Heart right ventricle (tissue), 16 donors: ENCODE measurements around the gene PNMA8C. TPM values are rescaled to one million over a fixed set of nuclear protein-coding genes. Genes with fewer than 3 reads are reported as not detected.
"Not testable (repeated sequence)": the region's sequence is repeated elsewhere in the genome, so short reads cannot be mapped to it uniquely, and the experiment has no call there.

Experiments
- ATAC-seq, 8 donors: fragments of 200-7000 bp; cut with Tn5 transposase; one replicate each; pipeline ENCODE4 v1.9.1; 2020; ENCODE audit warnings: mild to moderate bottlenecking in 8 of 8, moderate library complexity in 8 of 8, moderate number of reproducible peaks in 1 of 8
- DNase-seq, 2 donors: peaks; one replicate each; pipeline ENCODE4 v3.0.0-alpha.2; 2020
- H3K27ac ChIP-seq, 10 donors: fragments of 200-600 bp; sonication (generic) in 2 of 10; one replicate each; pipeline versions ENCODE4 v1.5.0 to v1.8.0; 2020 to 2022; ENCODE audit warnings: mild to moderate bottlenecking in 3 of 10
- H3K27me3 ChIP-seq, 7 donors: fragments of 200-600 bp; one replicate each; pipeline ENCODE4 v1.8.0; 2021 to 2022; ENCODE audit warnings: mild to moderate bottlenecking in 2 of 7
- H3K36me3 ChIP-seq, 9 donors: fragments of 200-600 bp; sonication (generic) in 1 of 9; one replicate each; pipeline versions ENCODE4 v1.5.0 to v1.8.0; 2020 to 2022; ENCODE audit warnings: mild to moderate bottlenecking in 2 of 9
- H3K4me1 ChIP-seq, 9 donors: fragments of 200-600 bp; sonication (generic) in 1 of 9; one replicate each; pipeline versions ENCODE4 v1.5.0 to v1.8.0; 2020 to 2022; ENCODE audit warnings: mild to moderate bottlenecking in 4 of 9
- H3K4me3 ChIP-seq, 10 donors: fragments of 200-600 bp; sonication (generic) in 2 of 10; one replicate each; pipeline versions ENCODE4 v1.5.0 to v1.8.0; 2020 to 2022; ENCODE audit warnings: mild to moderate bottlenecking in 7 of 10, moderate library complexity in 2 of 10
- H3K9me3 ChIP-seq, 11 donors: fragments of 200-600 bp in 10 of 11; sonication (generic) in 2 of 11; one replicate each; pipeline versions ENCODE4 v1.5.0 to v1.8.0; 2013 to 2022; ENCODE audit warnings: mild to moderate bottlenecking in 2 of 11, control low read depth in 1 of 11, moderate library complexity in 1 of 11
- WGBS, 2 donors: extraction: QIAGEN DNeasy Blood & Tissue Kit; methylation state at CpG; one replicate each; pipeline ENCODE4 v1.1.7; 2013; ENCODE audit warnings: inconsistent platforms in 1 of 2; 5-methylcytosine and 5-hydroxymethylcytosine counted together
- intact Hi-C, 10 donors: fragments of 100-400 bp; cut with DNase I; formaldehyde crosslinking; loops; one replicate each; pipeline versions ENCODE4 v1.11.1 to v1.14.2; 2022
- polyA plus RNA-seq, 2 donors: library from polyadenylated mRNA; stranded (reverse); fragments of 200-250 nt; gene quantifications; one replicate each; pipeline ENCODE4 v1.2.3, GENCODE V29; 2013
- total RNA-seq, 10 donors: library from RNA; stranded (reverse); fragmentation: NEBNext Ultra II Directional in 3 of 10; extraction: Animal tissue kit (Norgen Biotek cat#: 25700) in 3 of 10; gene quantifications; one replicate each; pipeline versions ENCODE4 v1.2.1 to v1.2.4, GENCODE V29; 2021 to 2023
- TF ChIP-seq, protein P1 (sequence below), 9 donors: fragments of 200-600 bp; sonication (generic) in 2 of 9; IDR thresholded peaks; one replicate each; pipeline versions ENCODE4 v1.5.0 to v1.8.0; 2021 to 2022; ENCODE audit warnings: antibody characterized with exemption in 9 of 9, mild to moderate bottlenecking in 5 of 9, moderate library complexity in 1 of 9
- donor health status: Arrhythmogenic right ventricular cardiomyopathy.
- donor health status: ischemic (EF 13 %, LVEDD 7.1; RV severe dilation, severe dysfunction).
- donor health status: healthy with polysubstance abuse.
- donor health status: DM: no; HTN: yes; CAD: no.
- donor health status: DM: no; HTN: no; CAD: no.
- donor health status: ischemic (EF 25% LVEDD 6.9; RV normal size, moderate dysfunction).
- donor health status: ischemic (EF 25% LVEDD 5.7; RV mildly dilated, moderate dysfunction).
- donor health status: healthy.
- donor health status: DM: yes; HTN: yes; CAD: no.
- donor health status: Ischemic cardiomyopathy.
- donor health status: ischemic (EF 35%, LVEDD 5.7; RV mildly dilated, moderate dysfunction).
- donor health status: nonischemic (EF 11% LVEDD 7.7; RV severe dilation, severe dysfunction).
- donor health status: DM: yes; HTN: yes; CAD: no.
- donor health status: PGD.
- donor health status: ischemic (EF 29% LVEDD 5.4; RV normal size, mild dysfunction).
- donor health status: nonischemic (EF 23%, LVEDD 6.1; RV moderate dilation, normal function).

The PNMA8C gene
- total and polyA plus RNA-seq, 12 donors = 0.01 to 0.13 (median 0.07) TPM; not detected in 5

DNA sequence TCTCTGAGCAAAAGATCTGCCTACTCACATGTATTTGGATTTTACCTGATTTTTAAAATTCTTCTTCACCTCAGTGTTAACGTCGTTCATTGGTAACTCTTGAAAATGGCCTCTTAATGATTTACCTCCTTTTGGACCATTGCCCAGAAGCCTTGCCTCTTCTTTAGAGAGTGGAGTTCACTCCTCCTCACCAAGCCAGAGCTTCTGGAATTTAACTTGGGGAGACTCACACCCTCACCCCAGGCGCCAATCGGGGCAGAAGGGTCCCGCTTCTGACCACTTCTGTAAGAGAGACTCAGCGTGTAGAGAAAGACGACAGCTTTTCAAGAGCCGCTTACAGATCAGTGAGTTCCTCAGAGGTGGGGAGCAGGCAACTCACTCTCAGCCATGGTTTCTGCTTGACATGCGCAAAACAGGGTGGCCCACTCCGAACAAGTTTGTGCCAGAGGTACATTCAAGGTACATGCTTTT lies 2.7 kb downstream of the PNMA8C start:
- no peak for DNase-seq
- peaks cover 0 to 55% (median 30%) of the 10 kb centered on the region in 7 donors for H3K27me3 ChIP-seq
- peak overlapping the region in 4 of 10 donors; percentile 57 to 75 (median 59) for H3K27ac ChIP-seq
- peak in 5 of 8 donors; percentile 9 to 39 (median 21) for ATAC-seq
- intact Hi-C loops = no loop called here
- H3K4me3 ChIP-seq = peak overlapping the region; percentile 16 to 65 (median 52)
- peaks cover 3 to 22% (median 12%) of the 10 kb centered on the region in 9 donors for H3K4me1 ChIP-seq
- 6 to 7% methylated on average over 10 of the region's 10 CpGs for WGBS, 2 donors
- no peaks in the 10 kb centered on the region for H3K9me3 ChIP-seq
- TF ChIP-seq, protein P1, sequence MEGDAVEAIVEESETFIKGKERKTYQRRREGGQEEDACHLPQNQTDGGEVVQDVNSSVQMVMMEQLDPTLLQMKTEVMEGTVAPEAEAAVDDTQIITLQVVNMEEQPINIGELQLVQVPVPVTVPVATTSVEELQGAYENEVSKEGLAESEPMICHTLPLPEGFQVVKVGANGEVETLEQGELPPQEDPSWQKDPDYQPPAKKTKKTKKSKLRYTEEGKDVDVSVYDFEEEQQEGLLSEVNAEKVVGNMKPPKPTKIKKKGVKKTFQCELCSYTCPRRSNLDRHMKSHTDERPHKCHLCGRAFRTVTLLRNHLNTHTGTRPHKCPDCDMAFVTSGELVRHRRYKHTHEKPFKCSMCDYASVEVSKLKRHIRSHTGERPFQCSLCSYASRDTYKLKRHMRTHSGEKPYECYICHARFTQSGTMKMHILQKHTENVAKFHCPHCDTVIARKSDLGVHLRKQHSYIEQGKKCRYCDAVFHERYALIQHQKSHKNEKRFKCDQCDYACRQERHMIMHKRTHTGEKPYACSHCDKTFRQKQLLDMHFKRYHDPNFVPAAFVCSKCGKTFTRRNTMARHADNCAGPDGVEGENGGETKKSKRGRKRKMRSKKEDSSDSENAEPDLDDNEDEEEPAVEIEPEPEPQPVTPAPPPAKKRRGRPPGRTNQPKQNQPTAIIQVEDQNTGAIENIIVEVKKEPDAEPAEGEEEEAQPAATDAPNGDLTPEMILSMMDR (IDR thresholded peaks at IDR 0.05) = no peak
- no peaks in the 10 kb centered on the region for H3K36me3 ChIP-seq

DNA sequence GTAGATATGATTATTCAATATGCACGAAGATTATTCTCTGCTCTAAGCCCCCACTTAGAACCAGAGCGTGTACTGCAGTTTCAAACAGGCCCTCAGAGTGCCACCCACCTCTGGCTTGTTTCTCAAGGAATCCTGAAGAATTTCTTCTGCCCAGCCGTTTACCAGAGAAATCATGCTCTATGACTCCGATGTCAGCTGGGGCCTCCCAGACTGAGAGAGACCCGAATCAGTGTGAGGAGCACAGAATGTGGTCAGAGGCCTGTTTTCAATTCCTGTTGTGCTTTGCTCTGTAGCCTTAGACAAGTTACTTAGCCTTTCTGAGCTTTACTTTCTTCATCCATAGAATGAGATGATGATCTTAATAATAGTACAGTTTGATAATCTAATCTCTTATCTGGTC lies 5.5 kb downstream of the PNMA8C start:
- DNase-seq = no peak
- no peak for ATAC-seq
- Histone ChIP-seq H3K27me3 (peaks cover 0 to 36% (median 24%) of the 10 kb centered on the region in 7 donors), H3K9me3 (no peaks in the 10 kb centered on the region), H3K4me3 (no peak overlapping the region), H3K4me1 (peaks cover 0 to 12% (median 3%) of the 10 kb centered on the region in 9 donors), H3K27ac (no peak overlapping the region), H3K36me3 (no peaks in the 10 kb centered on the region)
- TF ChIP-seq, protein P1 (IDR thresholded peaks at IDR 0.05) = no peak
- 68 to 75% methylated on average over 5 of the region's 5 CpGs for WGBS, 2 donors
- intact Hi-C loops = no loop called here

DNA sequence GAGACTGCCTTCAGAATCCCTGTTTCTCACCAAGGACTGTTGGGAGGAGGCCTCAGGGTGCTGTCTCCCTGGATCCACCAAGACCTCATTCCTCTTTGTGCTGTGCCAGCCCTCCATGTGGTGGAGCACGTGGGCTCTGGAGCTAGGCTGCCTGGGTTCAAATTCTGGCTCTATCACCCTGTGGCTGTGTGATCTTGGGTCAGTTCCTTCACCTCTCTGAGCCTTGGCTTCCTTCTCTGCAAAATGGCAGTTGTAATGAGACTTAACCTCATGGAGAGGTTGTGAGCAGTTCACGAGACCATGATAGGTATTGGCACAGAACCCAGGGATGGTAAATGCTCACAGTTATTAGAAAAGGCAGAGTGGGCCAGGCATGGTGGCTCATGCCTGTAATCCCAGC lies 6.4 kb downstream of the PNMA8C start:
- intact Hi-C loops = no loop called here
- H3K4me1 ChIP-seq = peaks cover 0 to 12% (median 3%) of the 10 kb centered on the region in 9 donors
- 74 to 78% methylated on average over 2 of the region's 2 CpGs for WGBS, 2 donors
- no peaks in the 10 kb centered on the region for H3K36me3 ChIP-seq
- ATAC-seq (no peak), DNase-seq (no peak)
- H3K27ac ChIP-seq = no peak overlapping the region
- no peaks in the 10 kb centered on the region for H3K9me3 ChIP-seq
- H3K4me3 ChIP-seq = no peak overlapping the region
- H3K27me3 ChIP-seq = peaks cover 0 to 30% (median 19%) of the 10 kb centered on the region in 7 donors
- TF ChIP-seq, protein P1 (IDR thresholded peaks at IDR 0.05) = no peak

DNA sequence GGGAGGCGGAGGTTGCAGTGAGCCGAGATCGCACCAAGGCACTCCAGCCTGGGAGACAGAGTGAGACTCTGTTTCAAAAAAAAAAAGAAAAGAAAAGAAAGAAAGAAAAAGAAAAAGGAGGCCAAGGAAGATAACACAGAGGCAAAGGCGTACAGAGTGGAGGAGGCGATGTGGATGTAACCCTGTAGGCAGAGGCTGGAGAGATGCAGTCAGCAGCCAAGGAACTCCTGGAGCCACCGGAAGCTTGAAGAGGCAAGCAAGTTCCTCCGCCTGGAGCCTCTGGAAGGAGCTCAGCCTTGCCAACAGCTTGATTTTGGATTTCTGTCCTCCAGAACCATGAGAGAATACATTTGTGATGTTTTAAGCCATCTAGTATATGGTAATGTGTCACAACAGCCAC lies 8.7 kb downstream of the PNMA8C start:
- Histone ChIP-seq H3K27me3 (peaks cover 0 to 31% (median 21%) of the 10 kb centered on the region in 7 donors), H3K27ac (peak overlapping the region in 1 of 10 donors; percentile 25), H3K9me3 (no peaks in the 10 kb centered on the region), H3K4me3 (no peak overlapping the region), H3K36me3 (no peaks in the 10 kb centered on the region), H3K4me1 (peaks cover 0 to 15% (median 6%) of the 10 kb centered on the region in 9 donors)
- ATAC-seq (no peak), DNase-seq (no peak)
- TF ChIP-seq, protein P1 (IDR thresholded peaks at IDR 0.05) = no peak
- WGBS, 2 donors = 71 to 78% methylated on average over 7 of the region's 7 CpGs
- intact Hi-C loops = no loop called here

DNA sequence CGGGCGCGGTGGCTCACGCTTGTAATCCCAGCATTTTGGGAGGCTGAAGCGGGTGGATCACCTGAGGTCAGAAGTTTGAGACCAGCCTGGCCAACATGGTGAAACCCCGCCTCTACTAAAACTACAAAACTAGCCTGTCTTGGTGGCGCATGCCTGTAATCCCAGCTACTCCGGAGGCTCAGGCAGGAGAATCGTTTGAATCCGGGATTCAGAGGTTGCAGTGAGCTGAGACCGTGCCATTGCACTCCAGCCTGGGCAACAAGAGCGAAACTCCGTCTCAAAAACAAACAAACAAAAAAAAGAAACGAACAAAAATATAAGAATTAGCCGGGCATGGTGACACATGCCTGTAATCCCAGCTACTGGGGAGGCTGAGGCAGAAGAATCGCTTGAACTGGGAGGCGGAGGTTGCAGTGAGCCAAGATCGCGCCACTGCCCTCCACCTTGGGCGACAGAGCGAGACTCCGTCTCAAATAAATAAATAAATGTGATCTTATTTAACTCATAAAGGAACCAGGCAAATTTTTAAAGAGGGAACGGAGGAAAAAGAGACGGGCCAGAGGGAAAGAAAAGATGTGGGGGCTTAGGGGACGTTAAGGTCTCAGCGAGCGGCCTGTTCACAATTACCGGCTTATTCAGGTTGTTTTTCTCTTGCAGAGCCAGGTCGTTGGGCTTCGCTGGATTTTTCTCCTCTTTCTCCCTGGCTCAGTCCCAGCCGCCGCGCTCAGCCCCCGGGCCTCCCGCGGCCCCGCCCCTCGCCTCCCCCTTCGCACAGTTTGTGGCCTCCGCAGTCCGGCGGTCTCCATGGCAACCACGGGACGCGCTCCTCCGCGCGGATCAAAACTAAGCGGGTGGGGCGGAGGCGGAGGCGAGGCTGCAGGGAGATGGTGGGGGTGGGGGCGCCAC lies 12.7 kb downstream of the PNMA8C start:
- intact Hi-C loops, H3K36me3 ChIP-seq, H3K9me3 ChIP-seq: not testable (repeated sequence)
- WGBS, 2 donors = 25 to 26% methylated on average over 53 of the region's 53 CpGs
- DNase-seq = peak; percentile 87 to 91
- Histone ChIP-seq H3K4me1 (peaks cover 0 to 39% (median 16%) of the 10 kb centered on the region in 9 donors), H3K27me3 (peaks cover 0 to 67% (median 36%) of the 10 kb centered on the region in 7 donors), H3K4me3 (peak overlapping the region in 9 of 10 donors; percentile 4 to 45 (median 37)), H3K27ac (peak overlapping the region in 8 of 10 donors; percentile 36 to 68 (median 56))
- ATAC-seq = peak in 7 of 8 donors; percentile 34 to 64 (median 54)

DNA sequence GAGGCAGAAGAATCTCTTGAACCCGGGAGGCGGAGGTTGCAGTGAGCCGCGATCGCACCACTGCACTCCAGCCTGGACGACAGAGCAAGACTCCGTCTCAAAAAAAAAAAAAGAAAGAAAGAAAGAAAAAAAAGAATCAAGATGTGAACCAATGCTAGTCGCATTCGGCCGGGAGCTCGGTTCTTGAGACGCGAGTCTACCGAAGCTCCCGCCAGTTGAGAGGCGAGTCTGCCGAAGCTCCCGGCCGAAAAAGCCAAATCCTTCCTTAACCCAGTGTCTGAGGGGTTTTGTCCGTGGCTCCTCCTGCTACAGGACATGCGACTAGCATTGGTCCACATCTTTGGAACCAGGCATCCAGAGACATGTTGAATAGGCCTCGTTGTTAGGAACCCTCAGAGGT lies 13.8 kb downstream of the PNMA8C start:
- Histone ChIP-seq H3K4me1 (peaks cover 0 to 51% (median 20%) of the 10 kb centered on the region in 9 donors), H3K27me3 (peaks cover 0 to 68% (median 39%) of the 10 kb centered on the region in 7 donors)
- WGBS, 2 donors = 94 to 96% methylated on average over 22 of the region's 22 CpGs
- H3K4me3 ChIP-seq, intact Hi-C loops, DNase-seq, H3K36me3 ChIP-seq, H3K9me3 ChIP-seq, H3K27ac ChIP-seq, ATAC-seq: not testable (repeated sequence)
